Eye (tissue), 1 donor: ENCODE results near the gene TMF1.

Experiments
- DNase-seq: peaks from one replicate; pipeline ENCODE4 v3.0.0-alpha.2; 2015

Gene TMF1

GRCh38 chr3:68972358-68972979 is 79.7 kb downstream of the TMF1 start:
- DNase-seq = peak; percentile 94
